GM12878 (cell line): ENCODE measurements around the gene CBFA2T3. TPM values are rescaled to one million over a fixed set of nuclear protein-coding genes. Genes with fewer than 3 reads are reported as not detected.
A peak's percentile ranks its signal among the peaks of the same experiment; 100 is the strongest.

Experiments used
- ATAC-seq: fragments of 200-7000 bp; cut with Tn5 transposase; 3 replicates; pipeline ENCODE4 v1.9.1; 2020; ENCODE audit warnings: mild to moderate bottlenecking, moderate library complexity
- BruUV-seq: library from RNA; stranded (reverse); fragments of 400-500 nt; replicated peaks from 2 replicates; lab custom pipeline; 2021; lab: Mats Ljungman, UMichigan
- CTCF ChIA-PET: fragments of 300-600 bp; sonication (Branson Sonifier 250); formaldehyde crosslinking; extraction: SDS; loops from one replicate; lab custom pipeline; 2021; ENCODE audit warnings: inconsistent platforms; lab: Yijun Ruan, JAX
- POLR2A ChIA-PET: fragments of 350-600 bp; formaldehyde crosslinking; extraction: SDS; loops from one replicate; lab custom pipeline; 2021; ENCODE audit warnings: inconsistent platforms; lab: Charles Lee
- RAD21 ChIA-PET: fragments of 300-600 bp; sonication (Branson Sonifier 250); formaldehyde crosslinking; loops from one replicate; lab custom pipeline; 2023; ENCODE audit warnings: antibody characterized with exemption; ENCODE audit not compliant: unreplicated experiment; lab: Charles Lee
- SMC1A ChIA-PET: fragments of 300-600 bp; sonication (Branson Sonifier 250); formaldehyde crosslinking; loops from one replicate; lab custom pipeline; 2023; ENCODE audit not compliant: unreplicated experiment, uncharacterized antibody; lab: Charles Lee
- DNase-seq: peaks from one replicate; pipeline ENCODE4 v3.0.0-alpha.2; 2011; ENCODE audit warnings: low read depth, low spot score
- FAIRE-seq: peaks from 3 replicates; lab custom pipeline; 2011; peaks lifted over from hg19 to GRCh38; lab: Jason Lieb, UNC
- H2AFZ ChIP-seq: 2 replicates; pipeline ENCODE4 v1.6.0; 2011; ENCODE audit warnings: low read depth, low read length, control low read depth; ENCODE audit not compliant: control insufficient read depth
- H3K27ac ChIP-seq: 2 replicates; pipeline ENCODE4 v1.5.1; 2011; ENCODE audit warnings: control low read depth; ENCODE audit not compliant: control insufficient read depth, insufficient read depth
- H3K27me3 ChIP-seq, 2 experiments: replicated peaks in 1 of 2; 2 replicates each; pipeline versions ENCODE4 v1.6.0 to v1.6.1; 2011; ENCODE audit warnings: low read length in 1 of 2; ENCODE audit not compliant: control insufficient read depth in 2 of 2, insufficient read depth in 2 of 2
- H3K36me3 ChIP-seq, 2 experiments: 2 replicates each; pipeline ENCODE4 v1.5.1; 2011; ENCODE audit warnings: low read length in 1 of 2; ENCODE audit not compliant: control insufficient read depth in 2 of 2, insufficient read depth in 2 of 2
- H3K4me1 ChIP-seq: 2 replicates; pipeline ENCODE4 v1.6.1; 2011; ENCODE audit warnings: mild to moderate bottlenecking, low read length, moderate library complexity, mixed read lengths; ENCODE audit not compliant: control insufficient read depth, insufficient read depth
- H3K4me2 ChIP-seq: 2 replicates; pipeline ENCODE4 v1.6.0; 2011; ENCODE audit warnings: control low read depth; ENCODE audit not compliant: control insufficient read depth, insufficient read depth
- H3K4me3 ChIP-seq: fragments of 200-600 bp; sonication (generic); 2 replicates; pipeline ENCODE4 v1.5.1; 2016
- H3K79me2 ChIP-seq: 2 replicates; pipeline ENCODE4 v1.6.0; 2011; ENCODE audit warnings: low read length; ENCODE audit not compliant: control insufficient read depth, insufficient read depth
- H3K9ac ChIP-seq: 2 replicates; pipeline ENCODE4 v1.8.0; 2011; ENCODE audit warnings: low read length, control low read depth, mixed read lengths; ENCODE audit not compliant: control insufficient read depth, insufficient read depth
- H3K9me3 ChIP-seq: replicated peaks from 3 replicates; pipeline ENCODE4 v1.5.1; 2011; ENCODE audit warnings: mild to moderate bottlenecking, low read length; ENCODE audit not compliant: control insufficient read depth, insufficient read depth
- H4K20me1 ChIP-seq: 2 replicates; pipeline ENCODE4 v1.6.0; 2011; ENCODE audit not compliant: control insufficient read depth, insufficient read depth
- BHLHE40 ChIP-seq, 2 experiments: fragments of 450-650 bp in 1 of 2; IDR thresholded peaks; 2 replicates each; pipeline ENCODE4 v1.6.1; 2011 to 2017; ENCODE audit warnings: low read depth in 2 of 2, borderline replicate concordance in 1 of 2, improper control_type of control experiment in 1 of 2, low read length in 1 of 2, mild to moderate bottlenecking in 1 of 2
- EGR1 ChIP-seq, 2 experiments: IDR thresholded peaks; 1 replicate in 1 of 2; 2 replicates in 1 of 2; pipeline ENCODE4 v1.6.1; 2011 to 2012; ENCODE audit warnings: low read depth in 2 of 2, low read length in 2 of 2, borderline replicate concordance in 1 of 2, mild to moderate bottlenecking in 1 of 2, moderate library complexity in 1 of 2
- GABPA ChIP-seq: IDR thresholded peaks from 2 replicates; pipeline ENCODE4 v1.6.1; 2014; ENCODE audit warnings: antibody characterized with exemption, low read depth, mild to moderate bottlenecking, inconsistent platforms
- HDAC6 ChIP-seq: fragments of 200-600 bp; sonication (generic); IDR thresholded peaks from one replicate; pipeline ENCODE4 v1.8.0; 2017; ENCODE audit warnings: antibody characterized with exemption; ENCODE audit not compliant: unreplicated experiment
- IKZF1 ChIP-seq: fragments of 450-650 bp; conservative IDR thresholded peaks from 2 replicates; pipeline ENCODE4 v1.6.1; 2017; ENCODE audit warnings: antibody characterized with exemption, mild to moderate bottlenecking
- IKZF2 ChIP-seq, 2 experiments: fragments of 450-650 bp; IDR thresholded peaks; 2 replicates each; pipeline ENCODE4 v1.6.1; 2017; ENCODE audit warnings: mild to moderate bottlenecking in 2 of 2, moderate library complexity in 2 of 2
- RELA ChIP-seq: fragments of 450-650 bp; IDR thresholded peaks from 2 replicates; pipeline ENCODE4 v1.8.0; 2014; ENCODE audit warnings: borderline replicate concordance; ENCODE audit not compliant: partially characterized antibody
- SMAD1 ChIP-seq: fragments of 450-650 bp; IDR thresholded peaks from 2 replicates; pipeline ENCODE4 v1.6.1; 2018; ENCODE audit warnings: mild to moderate bottlenecking, low read depth; ENCODE audit not compliant: partially characterized antibody
- SREBF1 ChIP-seq: IDR thresholded peaks from 2 replicates; pipeline ENCODE4 v1.6.1; 2012; ENCODE audit warnings: mild to moderate bottlenecking, low read length
- ZBED1 ChIP-seq: IDR thresholded peaks from 2 replicates; pipeline ENCODE4 v1.6.1; 2016; ENCODE audit warnings: borderline replicate concordance
- WGBS: methylation state at CpG from one replicate; pipeline ENCODE4 v1.1.6; 2016; ENCODE audit warnings: low lambda C conversion rate; ENCODE audit not compliant: insufficient replicate concordance, insufficient coverage; ENCODE audit errors: missing lambda C conversion rate; 5-methylcytosine and 5-hydroxymethylcytosine counted together
- in situ Hi-C: fragments of 300-500 bp; cut with MboI; formaldehyde crosslinking; loops from 9 replicates; pipeline ENCODE4 v1.14.3; 2018; ENCODE audit warnings: mixed read lengths
- intact Hi-C: fragments of 100-400 bp; cut with micrococcal nuclease; formaldehyde crosslinking; loops from one replicate; pipeline ENCODE4 v1.14.2; 2022; ENCODE audit not compliant: unreplicated experiment
- polyA plus RNA-seq, 11 experiments: library from polyadenylated mRNA; depleted of rRNA in 4 of 11; unstranded in 6 of 11; stranded (reverse) in 5 of 11; fragments of >200 nt; fragmentation: Nextera tagmentation in 4 of 11; fragmentation: Illumina TruSeq in 1 of 11; extraction: Ambion mirVana in 4 of 11; extraction: Trizol in 1 of 11; gene quantifications; 1 replicate in 1 of 11; 2 replicates in 10 of 11; pipeline versions ENCODE4 v1.2.1 to v1.2.3, GENCODE V29; 2011 to 2016; ENCODE audit warnings: inconsistent platforms in 2 of 11, missing spikeins in 2 of 11, low read depth in 1 of 11
- total RNA-seq, 4 experiments: library from RNA; depleted of rRNA in 3 of 4; stranded (reverse); fragments of >200 nt in 3 of 4; fragmentation: Illumina TruSeq in 1 of 4; extraction: Trizol in 1 of 4; gene quantifications; 2 replicates each; pipeline versions ENCODE4 v1.2.1 to v1.2.3, GENCODE V29; 2013 to 2021
- TF ChIP-seq, protein P1 (sequence below): fragments of 450-650 bp; IDR thresholded peaks from 2 replicates; pipeline ENCODE4 v1.6.1; 2017; ENCODE audit warnings: mild to moderate bottlenecking, moderate library complexity

Gene CBFA2T3
- total and polyA plus RNA-seq, 10 of the 15 experiments (the other 5 are each of a cell fraction or from before 2014, with no cell fraction given): 0.69 to 42.6 (median 4.5) TPM

DNA sequence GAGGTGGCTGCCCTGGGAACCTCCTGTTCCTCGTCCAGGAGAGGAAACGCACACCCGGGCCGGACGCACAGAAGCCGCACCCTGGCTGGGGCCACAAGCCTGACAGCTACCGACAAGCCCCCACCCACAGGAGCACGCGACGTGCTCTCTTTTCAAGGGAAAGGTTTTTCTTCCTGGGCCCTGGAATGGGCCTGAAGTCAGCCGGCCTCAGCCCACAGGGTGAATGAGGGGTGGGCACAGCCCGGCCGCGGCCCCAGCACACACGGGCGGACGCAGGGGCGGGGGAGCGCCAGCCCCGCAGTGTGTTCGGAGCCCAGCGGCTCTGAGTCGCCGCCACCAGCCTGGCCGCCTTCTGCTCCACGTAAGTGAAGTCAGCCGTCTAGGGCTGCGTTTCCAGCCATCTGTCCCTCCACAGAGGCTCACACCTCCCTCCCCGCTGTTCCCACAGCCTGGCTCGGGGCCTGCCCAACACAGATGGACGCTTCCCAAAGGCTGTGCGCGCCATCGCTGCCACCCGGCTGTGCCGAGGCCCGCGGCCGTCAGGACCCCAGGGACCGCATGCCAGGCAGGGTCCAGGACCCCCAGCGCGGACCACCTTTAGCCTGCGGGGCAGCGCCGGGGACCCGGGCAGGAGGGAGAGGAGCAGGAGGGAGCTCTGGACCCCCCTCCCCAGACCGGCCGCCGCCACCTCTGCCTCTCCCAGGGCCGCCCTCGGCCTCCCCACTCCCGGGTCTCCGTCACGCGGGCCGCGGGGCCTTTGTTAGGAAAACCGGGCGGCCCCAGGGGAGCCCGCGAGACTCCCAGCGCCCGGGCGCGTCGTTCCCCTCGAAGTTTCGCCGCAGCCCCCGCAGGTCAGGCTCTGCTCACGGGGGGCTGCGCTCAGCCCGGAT, 36.8 kb downstream of the CBFA2T3 start:
- BruUV-seq: no TSS peak

More for the DNA sequence above, 36.8 kb downstream of the CBFA2T3 start:
- H3K4me2 ChIP-seq: peak overlapping the region; percentile 90
- H3K27ac ChIP-seq: no peak overlapping the region
- ChIA-PET CTCF (interaction anchor here (1.0 to 1.3 kb wide), 4 partner anchors 10 to 227 kb away, joined by 3 to 5 read pairs (median 4); no protein-coding TSS in a partner anchor), SMC1A (no interaction called here), POLR2A (interaction anchor here (0.9 to 1.7 kb wide), 3 partner anchors 32 to 128 kb away, joined by 4 to 5 read pairs (median 4); no protein-coding TSS in a partner anchor), RAD21 (interaction anchor here (1.0 to 2.6 kb wide), 3 partner anchors 32 to 235 kb away, joined by 3 to 8 read pairs (median 4); no protein-coding TSS in a partner anchor)
- intact Hi-C loops: loop anchor here (5.0 kb wide), 1 partner anchor 32 kb away; no protein-coding TSS in a partner anchor
- FAIRE-seq (no peak), DNase-seq (no peak), ATAC-seq (peak; percentile 43)
- H3K4me3 ChIP-seq: peak overlapping the region; percentile 56
- peak overlapping the region; percentile 7; the same call in 1 of the 2 replicates for H2AFZ ChIP-seq
- peaks cover 0 to 1% of the 10 kb centered on the region in 2 experiments; a peak in 1 of 4 replicates for H3K27me3 ChIP-seq
- peaks cover 43% of the 10 kb centered on the region for H3K4me1 ChIP-seq
- WGBS: 27% methylated on average over 68 of the region's 73 CpGs
- TF ChIP-seq ZBED1 (no peak), IKZF1 (0 out of 2 replicates have a peak, but pooled peaks have one; percentile 11), EGR1 (IDR thresholded peaks at IDR 0.05; ENCODE audit: borderline replicate concordance in 1 of 2, low read depth in 2 of 2, low read length in 2 of 2) (no peak), IKZF2 (IDR thresholded peaks at IDR 0.05) (no peak), BHLHE40 (IDR thresholded peaks at IDR 0.05; ENCODE audit: borderline replicate concordance in 1 of 2, low read depth in 2 of 2, low read length in 1 of 2) (peak; percentile 8 to 23; a peak in 1 of 4 replicates), SMAD1 (no peak), SREBF1 (no peak), HDAC6 (peak; percentile 24), RELA (no peak), GABPA (no peak)
- TF ChIP-seq, protein P1, sequence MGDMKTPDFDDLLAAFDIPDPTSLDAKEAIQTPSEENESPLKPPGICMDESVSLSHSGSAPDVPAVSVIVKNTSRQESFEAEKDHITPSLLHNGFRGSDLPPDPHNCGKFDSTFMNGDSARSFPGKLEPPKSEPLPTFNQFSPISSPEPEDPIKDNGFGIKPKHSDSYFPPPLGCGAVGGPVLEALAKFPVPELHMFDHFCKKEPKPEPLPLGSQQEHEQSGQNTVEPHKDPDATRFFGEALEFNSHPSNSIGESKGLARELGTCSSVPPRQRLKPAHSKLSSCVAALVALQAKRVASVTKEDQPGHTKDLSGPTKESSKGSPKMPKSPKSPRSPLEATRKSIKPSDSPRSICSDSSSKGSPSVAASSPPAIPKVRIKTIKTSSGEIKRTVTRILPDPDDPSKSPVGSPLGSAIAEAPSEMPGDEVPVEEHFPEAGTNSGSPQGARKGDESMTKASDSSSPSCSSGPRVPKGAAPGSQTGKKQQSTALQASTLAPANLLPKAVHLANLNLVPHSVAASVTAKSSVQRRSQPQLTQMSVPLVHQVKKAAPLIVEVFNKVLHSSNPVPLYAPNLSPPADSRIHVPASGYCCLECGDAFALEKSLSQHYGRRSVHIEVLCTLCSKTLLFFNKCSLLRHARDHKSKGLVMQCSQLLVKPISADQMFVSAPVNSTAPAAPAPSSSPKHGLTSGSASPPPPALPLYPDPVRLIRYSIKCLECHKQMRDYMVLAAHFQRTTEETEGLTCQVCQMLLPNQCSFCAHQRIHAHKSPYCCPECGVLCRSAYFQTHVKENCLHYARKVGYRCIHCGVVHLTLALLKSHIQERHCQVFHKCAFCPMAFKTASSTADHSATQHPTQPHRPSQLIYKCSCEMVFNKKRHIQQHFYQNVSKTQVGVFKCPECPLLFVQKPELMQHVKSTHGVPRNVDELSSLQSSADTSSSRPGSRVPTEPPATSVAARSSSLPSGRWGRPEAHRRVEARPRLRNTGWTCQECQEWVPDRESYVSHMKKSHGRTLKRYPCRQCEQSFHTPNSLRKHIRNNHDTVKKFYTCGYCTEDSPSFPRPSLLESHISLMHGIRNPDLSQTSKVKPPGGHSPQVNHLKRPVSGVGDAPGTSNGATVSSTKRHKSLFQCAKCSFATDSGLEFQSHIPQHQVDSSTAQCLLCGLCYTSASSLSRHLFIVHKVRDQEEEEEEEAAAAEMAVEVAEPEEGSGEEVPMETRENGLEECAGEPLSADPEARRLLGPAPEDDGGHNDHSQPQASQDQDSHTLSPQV: no peak
- peak overlapping the region; percentile 44 for H3K9ac ChIP-seq
- peaks cover 0 to 2% of the 10 kb centered on the region in 2 experiments; a peak in 3 of 4 replicates for H3K36me3 ChIP-seq
- H3K9me3 ChIP-seq: no peaks in the 10 kb centered on the region
- H4K20me1 ChIP-seq: no peaks in the 10 kb centered on the region
- in situ Hi-C loops: loop anchor here (5.0 kb wide), 1 partner anchor 227 kb away; no protein-coding TSS in a partner anchor
- peaks cover 19% of the 10 kb centered on the region for H3K79me2 ChIP-seq
